Body of pancreas (tissue), 4 donors: ENCODE results near the gene ZNF592.

Experiments
- CTCF ChIP-seq, 7 experiments: fragments of 450-650 bp in 4 of 7; fragments of 200-600 bp in 3 of 7; sonication (generic) in 3 of 7; IDR thresholded peaks; one replicate each; pipeline ENCODE4 v1.5.1; 2016 to 2019; ENCODE audit warnings: antibody characterized with exemption in 7 of 7
- POLR2A ChIP-seq, 3 donors: fragments of 450-650 bp; IDR thresholded peaks; one replicate each; pipeline ENCODE4 v1.6.1; 2016; ENCODE audit warnings: antibody characterized with exemption in 3 of 3, mild to moderate bottlenecking in 2 of 3

- TF ChIP-seq POLR2A (IDR thresholded peaks at IDR 0.05) (no peak), CTCF (IDR thresholded peaks at IDR 0.05) (no peak)
These were observed 71.4 kb downstream of the ZNF592 start for GRCh38 chr15:84819791-84820190.
